Glomerular visceral epithelial cell (primary cell): ENCODE data around the gene GIMAP8.
"Not testable (repeated sequence)": the region's sequence is repeated elsewhere in the genome, so short reads cannot be mapped to it uniquely, and the experiment has no call there.

Source experiments
- DNase-seq: peaks from one replicate; pipeline ENCODE4 v3.0.0-alpha.2; 2016; ENCODE audit errors: extremely low spot score

Gene GIMAP8

GRCh38 chr7:150514748-150515222 lies 64.4 kb downstream of the GIMAP8 start, which contains the start of gene GIMAP7:
Gene GIMAP7 (plus strand): TSS chr7:150514872. CDS start chr7:150519975, 5,103 bp downstream.
- DNase-seq: no peak

GRCh38 chr7:150515248-150516147 lies 65.1 kb downstream of the GIMAP8 start:
- DNase-seq: no peak

- DNase-seq: no peak
Measured at GRCh38 chr7:150516956-150517745, 66.7 kb downstream of the GIMAP8 start.

- no peak for DNase-seq
Measured at GRCh38 chr7:150519310-150519709, 68.9 kb downstream of the GIMAP8 start.

- DNase-seq: no peak
Measured at GRCh38 chr7:150520145-150520544, 69.7 kb downstream of the GIMAP8 start.

- DNase-seq: not testable (repeated sequence)
Measured at GRCh38 chr7:150522931-150523330, 72.5 kb downstream of the GIMAP8 start.

- DNase-seq: no peak
Measured at GRCh38 chr7:150524018-150524417, 73.6 kb downstream of the GIMAP8 start.
